Lung (tissue), 12 donors: ENCODE data around the gene HOMER1. TPM values are rescaled to one million over a fixed set of nuclear protein-coding genes. Genes with fewer than 3 reads are reported as not detected.

Experiments
- ATAC-seq: fragments of 200-7000 bp; cut with Tn5 transposase; one replicate; pipeline ENCODE4 v1.9.1; 2020; ENCODE audit warnings: moderate number of reproducible peaks; ENCODE audit not compliant: insufficient read depth, low FRiP score
- DNase-seq, 3 donors: peaks; one replicate each; pipeline ENCODE4 v3.0.0-alpha.2; 2013 to 2017
- H3K27ac ChIP-seq, 2 donors: one replicate each; pipeline ENCODE4 v1.5.1; 2013; ENCODE audit warnings: mild to moderate bottlenecking in 2 of 2, moderate library complexity in 2 of 2, control low read depth in 1 of 2, inconsistent platforms in 1 of 2, low read depth in 1 of 2, low read length in 1 of 2
- H3K27me3 ChIP-seq, 3 donors: one replicate each; pipeline ENCODE4 v1.5.1; 2013; ENCODE audit warnings: low read length in 2 of 3; ENCODE audit not compliant: control insufficient read depth in 3 of 3, insufficient read depth in 3 of 3
- H3K36me3 ChIP-seq, 4 donors: one replicate each; pipeline ENCODE4 v1.5.1; 2013; ENCODE audit warnings: low read length in 4 of 4, mild to moderate bottlenecking in 1 of 4, moderate library complexity in 1 of 4; ENCODE audit not compliant: control insufficient read depth in 4 of 4, insufficient read depth in 4 of 4
- H3K4me1 ChIP-seq, 5 donors: one replicate each; pipeline ENCODE4 v1.5.1; 2013; ENCODE audit warnings: low read length in 5 of 5, mild to moderate bottlenecking in 2 of 5, moderate library complexity in 1 of 5; ENCODE audit not compliant: control insufficient read depth in 5 of 5, insufficient read depth in 5 of 5
- H3K4me3 ChIP-seq: one replicate; pipeline ENCODE4 v1.5.1; 2013; ENCODE audit warnings: mild to moderate bottlenecking, control low read depth, moderate library complexity
- H3K9ac ChIP-seq, 2 donors: one replicate each; pipeline ENCODE4 v1.5.1; 2013; ENCODE audit warnings: low read length in 2 of 2, control low read depth in 1 of 2; ENCODE audit not compliant: insufficient read depth in 1 of 2
- H3K9me3 ChIP-seq, 4 donors: one replicate each; pipeline ENCODE4 v1.5.1; 2013; ENCODE audit warnings: low read length in 3 of 4, mild to moderate bottlenecking in 1 of 4, moderate library complexity in 1 of 4; ENCODE audit not compliant: control insufficient read depth in 4 of 4, insufficient read depth in 3 of 4
- WGBS, 2 donors: extraction: QIAGEN DNeasy Blood & Tissue Kit; methylation state at CpG; one replicate each; pipeline ENCODE4 v1.1.7; 2013; 5-methylcytosine and 5-hydroxymethylcytosine counted together
- polyA plus RNA-seq, 2 donors: library from polyadenylated mRNA; stranded (reverse); fragments of 200-250 nt; gene quantifications; one replicate each; pipeline ENCODE4 v1.2.1, GENCODE V29; 2013
- total RNA-seq, 2 donors: library from RNA; depleted of rRNA in 1 of 2; stranded (reverse); fragments of >200 nt in 1 of 2; gene quantifications; one replicate each; pipeline ENCODE4 v1.2.1, GENCODE V29; 2014 to 2021
- TF ChIP-seq, protein P1 (sequence below): IDR thresholded peaks from 2 replicates; pipeline ENCODE4 v1.5.1; 2012; ENCODE audit warnings: mild to moderate bottlenecking; ENCODE audit errors: control extremely low read depth, extremely low read depth
- donor health status: control.
- donor health status: control.
- donor health status: Bipolar disorder and iron deficiency.
- donor health status: healthy.
- donor health status: DM: yes; HTN: yes; CAD: no.

HOMER1 gene
- total and polyA plus RNA-seq, 4 donors = 1.2 to 15.4 (median 4.5) TPM

- peak; percentile 29 to 63 (median 31) for DNase-seq
- Histone ChIP-seq H3K27me3 (no peaks in the 10 kb centered on the region), H3K4me1 (peaks cover 0 to 2% (median 0%) of the 10 kb centered on the region in 5 donors), H3K9me3 (no peaks in the 10 kb centered on the region), H3K27ac (no peak overlapping the region), H3K36me3 (no peaks in the 10 kb centered on the region), H3K4me3 (no peak overlapping the region), H3K9ac (no peak overlapping the region)
- no peak for ATAC-seq
- WGBS, 2 donors = 74 to 75% methylated on average over 1 of the region's 1 CpG
- TF ChIP-seq, protein P1, sequence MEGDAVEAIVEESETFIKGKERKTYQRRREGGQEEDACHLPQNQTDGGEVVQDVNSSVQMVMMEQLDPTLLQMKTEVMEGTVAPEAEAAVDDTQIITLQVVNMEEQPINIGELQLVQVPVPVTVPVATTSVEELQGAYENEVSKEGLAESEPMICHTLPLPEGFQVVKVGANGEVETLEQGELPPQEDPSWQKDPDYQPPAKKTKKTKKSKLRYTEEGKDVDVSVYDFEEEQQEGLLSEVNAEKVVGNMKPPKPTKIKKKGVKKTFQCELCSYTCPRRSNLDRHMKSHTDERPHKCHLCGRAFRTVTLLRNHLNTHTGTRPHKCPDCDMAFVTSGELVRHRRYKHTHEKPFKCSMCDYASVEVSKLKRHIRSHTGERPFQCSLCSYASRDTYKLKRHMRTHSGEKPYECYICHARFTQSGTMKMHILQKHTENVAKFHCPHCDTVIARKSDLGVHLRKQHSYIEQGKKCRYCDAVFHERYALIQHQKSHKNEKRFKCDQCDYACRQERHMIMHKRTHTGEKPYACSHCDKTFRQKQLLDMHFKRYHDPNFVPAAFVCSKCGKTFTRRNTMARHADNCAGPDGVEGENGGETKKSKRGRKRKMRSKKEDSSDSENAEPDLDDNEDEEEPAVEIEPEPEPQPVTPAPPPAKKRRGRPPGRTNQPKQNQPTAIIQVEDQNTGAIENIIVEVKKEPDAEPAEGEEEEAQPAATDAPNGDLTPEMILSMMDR = no peak
These were observed 34.0 kb upstream of the HOMER1 start for GRCh38 chr5:79547982-79548381.

DNA sequence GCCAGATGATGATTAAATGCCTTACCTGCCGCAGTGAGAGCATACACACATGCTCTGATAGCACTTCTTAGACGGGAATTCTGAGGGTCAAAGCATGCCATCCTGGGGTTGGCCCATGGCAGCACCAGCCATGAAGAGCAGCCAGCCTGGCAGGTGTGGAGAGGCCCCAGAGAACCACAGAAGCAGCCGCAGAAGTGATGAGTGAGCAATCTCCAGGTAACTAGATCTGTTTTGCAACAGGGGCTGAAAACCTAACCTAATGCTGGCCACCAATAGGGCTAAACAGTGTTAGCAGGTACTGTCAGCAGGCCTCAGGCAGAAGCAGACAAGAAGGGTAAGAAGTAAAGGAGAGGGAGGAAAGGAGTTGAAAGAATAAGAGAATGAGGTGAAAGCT, 33.5 kb upstream of the HOMER1 start:
- peak overlapping the region in 1 of 2 donors; percentile 7 for H3K27ac ChIP-seq
- no peak for DNase-seq
- TF ChIP-seq, protein P1 = no peak

DNA sequence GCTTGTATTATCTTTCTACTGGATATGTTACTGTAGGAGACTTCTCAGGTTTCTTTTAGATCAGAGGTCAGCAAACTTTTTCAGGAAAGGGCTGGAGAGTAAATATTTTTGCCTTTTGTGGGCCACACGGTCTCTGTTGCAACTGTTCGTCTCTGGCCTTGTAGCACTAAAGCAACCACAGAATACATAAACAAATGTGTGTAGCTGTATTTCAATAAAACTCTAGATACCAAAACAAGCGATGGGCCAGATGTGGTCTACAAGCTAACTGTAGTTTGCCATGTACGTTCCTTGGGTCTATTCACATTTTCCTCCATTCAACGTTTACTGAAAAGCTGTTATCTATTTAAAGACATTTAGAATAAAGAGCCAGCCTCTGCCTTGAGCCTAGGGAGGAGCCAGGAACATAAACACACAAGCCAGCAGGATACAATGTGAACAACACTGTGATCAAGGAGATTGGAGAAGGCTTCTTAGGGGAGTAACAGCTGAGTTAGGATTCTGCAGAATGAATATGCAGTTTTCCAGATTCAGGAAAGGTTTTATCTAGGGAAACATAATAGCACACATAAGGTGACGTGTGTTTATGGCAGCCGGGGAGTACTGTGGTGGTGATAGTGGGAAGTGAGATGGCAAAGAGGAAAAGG, 33.0 kb upstream of the HOMER1 start:
- Histone ChIP-seq H3K4me3 (no peak overlapping the region), H3K27ac (peak overlapping the region in 1 of 2 donors; percentile 7), H3K36me3 (no peaks in the 10 kb centered on the region), H3K27me3 (no peaks in the 10 kb centered on the region), H3K9me3 (no peaks in the 10 kb centered on the region), H3K9ac (no peak overlapping the region), H3K4me1 (peaks cover 0 to 2% (median 0%) of the 10 kb centered on the region in 5 donors)
- DNase-seq = no peak
- TF ChIP-seq, protein P1 = no peak
- 57 to 70% methylated on average over 7 of the region's 7 CpGs for WGBS, 2 donors
- no peak for ATAC-seq

More for the DNA sequence above, 33.5 kb upstream of the HOMER1 start:
- WGBS, 2 donors = 70 to 81% methylated on average over 3 of the region's 3 CpGs
- no peak overlapping the region for H3K4me3 ChIP-seq
- no peaks in the 10 kb centered on the region for H3K36me3 ChIP-seq
- no peak overlapping the region for H3K9ac ChIP-seq
- peaks cover 0 to 2% (median 0%) of the 10 kb centered on the region in 5 donors for H3K4me1 ChIP-seq
- ATAC-seq = no peak
- no peaks in the 10 kb centered on the region for H3K27me3 ChIP-seq
- no peaks in the 10 kb centered on the region for H3K9me3 ChIP-seq
